ENCODE measurements around the gene MAP2K3.
"Not testable (repeated sequence)": the region's sequence is repeated elsewhere in the genome, so short reads cannot be mapped to it uniquely, and the experiment has no call there.

Gene MAP2K3

DNA sequence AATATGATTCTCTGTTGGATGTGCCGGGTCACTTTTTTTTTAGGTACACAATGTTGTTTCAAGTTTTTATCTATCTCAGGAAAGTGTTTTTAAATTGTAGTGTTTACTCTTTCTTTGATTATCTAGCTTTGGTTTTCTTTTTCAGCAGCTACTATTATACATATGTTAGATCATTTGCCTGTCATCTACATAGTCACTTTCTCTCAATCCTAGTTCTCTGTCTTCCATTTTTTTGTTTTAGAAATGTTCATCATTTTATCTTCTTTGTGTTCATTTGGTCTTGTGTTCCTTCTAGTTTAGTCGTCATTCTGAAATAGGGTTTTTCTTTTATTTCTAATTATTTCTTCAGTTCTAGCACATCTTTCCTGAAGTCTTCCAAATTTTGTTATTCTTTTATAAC lies 44.3 kb downstream of the MAP2K3 start:
- DNase-seq (ENCODE audit: low spot score): not testable (repeated sequence)

- no peak for DNase-seq (ENCODE audit: low spot score)
Measured at GRCh38 chr17:21330436-21331160, 46.1 kb downstream of the MAP2K3 start.

GRCh38 chr17:21336541-21337294 lies 52.2 kb downstream of the MAP2K3 start:
- not testable (repeated sequence) for DNase-seq (ENCODE audit: low spot score)

- not testable (repeated sequence) for DNase-seq (ENCODE audit: low spot score)
Measured at GRCh38 chr17:21337981-21338625, 53.6 kb downstream of the MAP2K3 start.

DNA sequence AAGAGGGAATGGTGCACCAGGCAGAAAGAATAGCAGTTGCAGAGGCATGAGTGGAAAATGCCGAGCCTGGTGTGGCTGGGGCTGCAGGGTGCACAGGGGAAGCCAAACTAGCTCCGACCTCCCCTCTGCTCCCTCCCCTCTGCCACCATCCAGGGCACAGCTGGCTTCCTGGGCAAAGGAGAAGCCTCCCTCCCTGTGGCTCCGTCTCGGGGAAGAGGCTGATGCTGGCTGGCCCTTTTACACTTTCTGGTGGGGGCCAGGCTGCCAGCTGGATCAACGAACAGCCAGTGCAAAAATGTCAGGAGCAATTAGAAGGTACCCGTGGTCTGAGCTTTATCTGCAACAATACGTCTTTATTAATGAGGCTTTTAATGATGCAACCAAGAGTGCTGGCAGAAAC lies 54.5 kb downstream of the MAP2K3 start:
- no peak for DNase-seq (ENCODE audit: low spot score)

- not testable (repeated sequence) for DNase-seq (ENCODE audit: low spot score)
Measured at GRCh38 chr17:21339571-21339970, 55.1 kb downstream of the MAP2K3 start.

- DNase-seq (ENCODE audit: low spot score): not testable (repeated sequence)
Measured at GRCh38 chr17:21340407-21340806, 55.9 kb downstream of the MAP2K3 start.

- not testable (repeated sequence) for DNase-seq (ENCODE audit: low spot score)
Measured at GRCh38 chr17:21341279-21341678, 56.8 kb downstream of the MAP2K3 start.

- not testable (repeated sequence) for DNase-seq (ENCODE audit: low spot score)
Measured at GRCh38 chr17:21341925-21342540, 57.5 kb downstream of the MAP2K3 start.

GRCh38 chr17:21343061-21343949 lies 58.8 kb downstream of the MAP2K3 start:
- DNase-seq (ENCODE audit: low spot score): not testable (repeated sequence)

GRCh38 chr17:21344801-21345200 lies 60.3 kb downstream of the MAP2K3 start:
- DNase-seq (ENCODE audit: low spot score): not testable (repeated sequence)

DNA sequence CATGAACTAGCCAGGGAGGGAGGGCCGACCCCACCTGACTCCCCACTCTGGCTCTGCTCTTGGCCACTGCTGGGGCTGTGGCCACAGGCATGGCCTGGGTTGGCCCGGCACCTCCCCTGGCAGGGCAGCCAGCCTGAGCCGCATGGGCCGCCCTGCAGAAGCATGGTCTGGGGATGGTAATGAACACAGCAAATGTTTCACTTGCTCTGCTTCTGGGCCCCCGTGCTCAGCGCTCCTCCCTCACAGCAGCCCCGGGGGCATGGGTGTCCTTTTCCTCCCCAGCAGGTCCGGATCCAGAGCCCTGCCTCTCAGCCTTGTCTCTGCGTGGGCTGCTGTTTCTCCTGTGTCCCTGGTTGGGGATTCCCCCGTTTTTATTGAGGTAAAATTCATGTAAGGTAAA lies 60.7 kb downstream of the MAP2K3 start:
- no peak for DNase-seq (ENCODE audit: low spot score)

DNA sequence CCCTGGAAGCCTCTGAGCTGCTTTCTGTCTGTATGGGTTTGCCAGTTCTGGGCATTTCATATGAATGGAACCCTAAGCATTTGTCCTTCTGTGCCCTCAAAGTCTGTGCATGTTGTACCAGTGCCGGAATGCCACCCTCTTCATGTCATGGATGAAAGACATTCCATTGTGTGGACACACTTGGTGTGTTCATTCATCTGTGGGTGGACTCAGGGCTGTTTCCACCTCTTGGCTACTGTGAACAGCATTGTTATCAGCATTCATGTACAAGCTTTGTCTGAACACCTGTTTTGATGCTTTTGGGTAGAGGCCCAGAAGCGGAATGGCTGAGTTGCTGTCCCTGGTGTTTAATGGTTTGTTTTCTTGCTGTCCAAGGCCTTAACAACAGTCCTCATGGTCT lies 61.6 kb downstream of the MAP2K3 start:
- DNase-seq (ENCODE audit: low spot score): not testable (repeated sequence)

- DNase-seq (ENCODE audit: low spot score): not testable (repeated sequence)
Measured at GRCh38 chr17:21346651-21347250, 62.2 kb downstream of the MAP2K3 start.

DNA sequence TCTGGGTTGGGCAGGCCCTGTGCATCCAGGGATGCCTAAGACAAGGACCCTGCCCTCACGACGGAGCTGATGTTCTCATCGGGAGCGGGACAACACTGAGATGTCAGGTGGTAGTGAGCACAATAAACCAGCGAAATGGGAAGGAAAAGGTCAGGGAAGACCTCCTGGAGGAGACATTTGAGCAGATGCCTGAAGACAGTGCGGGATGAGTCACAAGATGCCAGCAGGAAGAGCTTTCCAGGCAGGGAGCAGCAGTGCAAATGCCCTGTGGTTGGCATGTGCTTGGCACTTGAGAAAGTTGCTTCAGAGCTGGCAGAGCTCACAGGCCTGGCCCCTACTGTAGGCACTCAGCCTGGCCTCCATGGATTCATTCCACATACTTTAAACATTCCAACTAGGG lies 63.1 kb downstream of the MAP2K3 start:
- DNase-seq (ENCODE audit: low spot score): not testable (repeated sequence)

- not testable (repeated sequence) for DNase-seq (ENCODE audit: low spot score)
Measured at GRCh38 chr17:21348081-21348925, 63.8 kb downstream of the MAP2K3 start.

DNA sequence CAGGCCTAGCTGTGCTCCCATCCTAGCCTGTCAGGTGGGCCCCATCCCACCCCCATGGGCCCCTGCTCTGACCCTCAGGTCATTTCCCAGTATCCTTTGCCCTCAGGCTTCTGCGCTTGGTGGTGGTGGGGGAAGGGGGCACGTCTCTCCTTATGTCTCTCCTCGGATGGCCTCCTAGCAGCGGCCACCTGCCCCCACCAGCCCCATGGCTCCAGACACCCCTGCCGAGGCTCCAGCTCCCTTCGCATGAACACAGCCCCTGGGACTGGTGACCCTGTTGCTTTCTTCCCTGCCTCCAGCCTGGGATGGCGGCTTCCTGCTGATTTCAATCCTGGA lies 64.4 kb downstream of the MAP2K3 start:
- not testable (repeated sequence) for DNase-seq (ENCODE audit: low spot score)

- DNase-seq (ENCODE audit: low spot score): not testable (repeated sequence)
Measured at GRCh38 chr17:21349358-21350050, 65.0 kb downstream of the MAP2K3 start.

GRCh38 chr17:21350495-21350894 lies 66.0 kb downstream of the MAP2K3 start:
- not testable (repeated sequence) for DNase-seq (ENCODE audit: low spot score)
